GM19438 (cell line): ENCODE data around the gene ATAD3A.
"Not testable (repeated sequence)": the region's sequence is repeated elsewhere in the genome, so short reads cannot be mapped to it uniquely, and the experiment has no call there.

Experiments used
- ATAC-seq: cut with Tn5 transposase; IDR thresholded peaks from one replicate; pipeline ENCODE4 v1.9.1; 2021; ENCODE audit warnings: low read depth; ENCODE audit not compliant: unreplicated experiment

The ATAD3A gene

DNA sequence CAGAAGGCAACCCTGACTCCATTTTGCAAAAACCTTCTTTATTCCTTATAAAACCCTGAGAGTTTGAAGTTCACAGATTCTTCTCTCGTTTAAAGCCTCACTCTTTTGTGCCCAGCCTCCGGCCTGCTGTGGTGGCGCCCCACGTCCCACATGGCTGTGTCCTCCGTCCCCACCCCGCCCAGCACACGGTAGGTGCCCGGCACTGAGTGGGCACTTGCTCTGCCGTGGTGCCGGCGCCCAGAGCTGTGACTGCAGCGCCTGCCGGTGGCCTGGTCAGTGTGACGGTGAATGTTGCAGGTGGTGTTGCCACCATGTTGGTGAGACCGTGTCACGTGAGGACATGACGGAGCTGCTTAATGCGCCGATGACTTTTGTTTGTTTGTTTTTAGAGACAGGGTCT lies 9.4 kb downstream of the ATAD3A start:
- ATAC-seq = no peak

DNA sequence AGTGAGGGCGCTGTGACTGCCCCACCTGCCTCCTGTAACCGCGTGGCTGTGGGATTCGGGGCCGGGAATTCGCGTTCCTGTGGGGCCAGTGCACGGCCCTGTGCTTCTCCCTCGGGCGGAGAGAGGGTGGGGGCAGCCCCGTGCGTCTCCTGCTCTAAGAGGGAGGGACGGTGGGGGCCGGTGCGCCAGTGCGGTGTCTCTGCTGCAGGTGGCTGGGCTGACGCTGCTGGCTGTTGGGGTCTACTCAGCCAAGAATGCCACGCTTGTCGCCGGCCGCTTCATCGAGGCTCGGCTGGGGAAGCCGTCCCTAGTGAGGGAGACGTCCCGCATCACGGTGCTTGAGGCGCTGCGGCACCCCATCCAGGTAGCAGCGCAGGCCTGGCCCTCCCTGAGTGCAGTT lies 10.6 kb downstream of the ATAD3A start:
- not testable (repeated sequence) for ATAC-seq

DNA sequence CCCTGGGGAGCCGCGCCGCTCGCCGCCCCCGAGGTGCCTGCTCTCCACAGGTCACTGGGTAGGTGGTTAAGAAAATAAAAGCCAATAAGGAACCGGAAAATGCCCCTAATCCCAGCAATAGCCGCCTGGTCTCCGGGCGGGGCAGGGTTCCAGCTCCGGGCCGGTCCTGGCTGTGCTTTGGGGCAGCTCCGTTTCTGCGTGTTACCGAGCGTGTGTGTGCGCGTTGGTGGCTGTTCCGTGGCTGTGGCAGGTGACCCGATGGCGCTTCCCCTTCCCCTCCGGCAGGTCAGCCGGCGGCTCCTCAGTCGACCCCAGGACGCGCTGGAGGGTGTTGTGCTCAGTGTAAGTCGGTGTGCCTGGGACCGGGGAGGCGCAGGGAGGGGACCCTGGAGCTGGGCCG lies 11.3 kb downstream of the ATAD3A start:
- not testable (repeated sequence) for ATAC-seq

DNA sequence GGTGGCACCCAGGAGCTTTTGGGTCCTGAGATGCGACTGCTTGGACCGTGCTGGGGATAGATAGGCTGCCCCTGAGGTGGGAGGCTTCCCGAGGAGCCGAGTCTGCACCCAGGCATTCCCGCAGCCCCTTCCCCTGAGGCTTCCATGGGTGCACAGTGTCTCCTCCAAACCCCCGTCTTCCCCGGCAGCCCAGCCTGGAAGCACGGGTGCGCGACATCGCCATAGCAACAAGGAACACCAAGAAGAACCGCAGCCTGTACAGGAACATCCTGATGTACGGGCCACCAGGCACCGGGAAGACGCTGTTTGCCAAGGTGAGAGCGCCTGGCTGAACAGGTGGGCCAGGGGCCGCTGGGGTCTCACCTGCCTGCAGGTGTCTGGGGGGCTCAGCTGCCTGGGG lies 11.7 kb downstream of the ATAD3A start:
- ATAC-seq = not testable (repeated sequence)

DNA sequence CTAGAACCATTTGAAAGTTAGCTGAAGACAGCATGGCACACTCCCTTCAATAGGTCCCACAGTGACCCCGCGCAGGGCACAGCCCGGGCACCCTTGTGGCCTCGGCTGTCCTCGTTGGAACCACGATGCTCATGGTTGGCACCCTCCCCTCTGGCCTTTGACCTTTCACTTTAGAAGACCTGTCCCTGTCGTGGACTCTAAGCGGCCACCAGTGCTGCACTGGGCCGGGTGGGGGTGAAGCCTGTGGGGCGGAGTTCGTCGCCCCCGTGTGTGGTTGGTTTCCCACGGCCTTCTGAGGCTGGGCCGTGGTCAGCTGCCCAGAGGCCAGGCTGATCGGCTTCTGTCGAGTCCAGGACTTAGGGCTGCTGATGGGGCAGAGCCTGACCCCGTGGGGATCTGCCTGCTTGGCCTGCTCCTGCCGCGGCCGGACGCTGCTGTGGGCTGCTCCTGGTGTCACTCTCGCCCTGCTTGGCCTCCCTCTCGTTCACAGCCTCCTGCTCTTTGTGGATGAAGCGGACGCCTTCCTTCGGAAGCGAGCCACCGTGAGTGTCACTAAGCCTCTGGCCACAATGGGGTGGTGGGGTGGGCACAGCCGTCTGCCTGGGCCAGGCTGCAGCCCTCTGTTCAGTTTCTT lies 12.9 kb downstream of the ATAD3A start:
- not testable (repeated sequence) for ATAC-seq

DNA sequence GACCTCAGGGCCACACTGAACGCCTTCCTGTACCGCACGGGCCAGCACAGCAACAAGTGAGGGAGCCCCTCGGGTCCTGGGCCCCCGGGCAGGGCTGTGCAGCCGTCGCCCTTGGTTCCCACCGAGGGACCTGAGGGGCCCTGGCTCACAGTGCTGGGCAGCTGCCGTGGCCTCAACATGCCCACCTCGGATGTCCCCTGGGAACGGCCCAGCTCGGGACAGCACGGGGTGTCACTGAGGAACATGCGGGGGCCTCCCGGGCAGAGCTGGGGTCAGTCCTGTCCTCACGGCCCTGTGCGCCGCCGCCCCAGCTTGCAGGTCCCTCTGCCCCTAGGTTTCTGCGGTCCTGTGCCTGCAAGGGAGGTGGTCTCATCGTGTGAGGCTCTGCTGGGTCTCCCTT lies 14.5 kb downstream of the ATAD3A start:
- ATAC-seq = not testable (repeated sequence)

DNA sequence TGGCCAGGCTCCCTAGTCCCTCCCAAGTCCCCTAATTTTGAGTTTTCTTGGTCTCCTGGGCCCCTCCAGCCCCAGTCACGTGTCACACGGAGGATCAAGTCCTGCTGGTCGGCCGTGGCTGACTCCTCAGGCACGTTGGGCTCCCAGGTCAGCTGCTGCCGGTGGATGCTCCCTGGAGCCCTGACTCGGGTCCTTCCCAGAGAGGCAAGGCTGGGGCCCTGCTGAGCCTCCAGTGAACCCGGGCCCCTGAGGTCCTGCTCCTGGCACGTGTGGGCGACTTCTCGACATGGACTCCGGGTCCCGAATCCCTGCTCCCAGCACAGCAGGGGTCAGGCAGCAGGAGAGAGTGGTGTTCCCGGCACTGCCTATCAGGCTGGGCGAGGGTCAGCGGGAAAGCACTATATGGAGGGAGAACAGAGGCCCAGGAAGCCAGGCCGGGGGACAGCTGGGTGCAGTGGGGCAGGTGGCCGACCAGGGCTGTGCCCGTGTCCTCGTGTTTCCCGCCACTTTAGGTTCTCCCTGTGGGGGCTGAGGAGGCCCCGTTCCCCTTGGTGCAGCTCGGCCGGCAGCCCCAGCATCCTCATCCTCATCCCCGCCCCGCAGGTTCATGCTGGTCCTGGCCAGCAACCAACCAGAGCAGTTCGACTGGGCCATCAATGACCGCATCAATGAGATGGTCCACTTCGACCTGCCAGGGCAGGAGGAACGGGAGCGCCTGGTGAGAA lies 15.3 kb downstream of the ATAD3A start:
- ATAC-seq = no peak

DNA sequence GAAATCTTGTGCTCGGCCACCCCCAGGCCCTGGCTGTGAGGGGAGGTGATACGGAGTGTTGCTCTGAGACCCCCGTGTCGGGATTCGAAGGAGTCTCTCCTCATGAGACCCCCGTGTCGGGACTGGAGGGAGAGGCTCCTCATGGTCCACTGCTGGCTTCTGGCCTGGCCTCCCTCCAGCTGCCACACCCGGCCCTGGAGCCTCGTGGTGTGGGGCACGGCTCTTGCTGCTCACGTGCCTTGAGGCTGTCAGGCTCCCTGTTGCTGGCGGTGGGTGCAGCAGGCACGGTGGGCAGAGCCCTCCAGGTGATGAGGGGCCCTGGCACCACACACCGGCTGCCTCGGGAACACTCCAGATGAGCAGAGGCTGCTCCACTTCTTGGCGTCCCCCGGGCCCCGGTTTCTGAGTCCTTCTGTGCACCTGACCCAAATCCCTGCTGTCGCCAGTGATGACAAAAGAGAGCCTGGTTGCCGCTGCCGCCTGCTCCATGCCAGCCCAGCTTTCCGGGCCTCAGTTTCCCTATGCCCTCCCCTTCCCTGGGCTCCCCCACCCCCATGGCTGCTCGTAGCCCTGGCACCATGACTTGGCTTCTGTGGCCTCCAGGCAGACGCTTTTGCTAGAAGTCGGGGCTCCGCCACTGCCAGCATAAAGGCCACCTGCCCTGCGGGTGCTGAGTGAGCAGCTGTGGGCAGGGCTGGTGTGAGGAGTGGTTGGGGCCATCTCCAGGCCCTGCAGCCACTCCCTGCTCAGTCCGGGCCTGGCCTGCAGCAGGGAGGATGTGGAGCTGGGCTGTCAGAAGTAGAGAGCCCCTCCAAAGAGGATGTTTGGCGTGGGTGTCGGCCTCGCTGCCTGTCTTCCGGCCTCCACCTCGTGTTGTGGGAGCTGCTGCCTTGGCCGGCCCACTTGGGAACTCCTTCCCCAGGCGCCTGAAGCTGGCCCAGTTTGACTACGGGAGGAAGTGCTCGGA lies 16.6 kb downstream of the ATAD3A start:
- no peak for ATAC-seq

DNA sequence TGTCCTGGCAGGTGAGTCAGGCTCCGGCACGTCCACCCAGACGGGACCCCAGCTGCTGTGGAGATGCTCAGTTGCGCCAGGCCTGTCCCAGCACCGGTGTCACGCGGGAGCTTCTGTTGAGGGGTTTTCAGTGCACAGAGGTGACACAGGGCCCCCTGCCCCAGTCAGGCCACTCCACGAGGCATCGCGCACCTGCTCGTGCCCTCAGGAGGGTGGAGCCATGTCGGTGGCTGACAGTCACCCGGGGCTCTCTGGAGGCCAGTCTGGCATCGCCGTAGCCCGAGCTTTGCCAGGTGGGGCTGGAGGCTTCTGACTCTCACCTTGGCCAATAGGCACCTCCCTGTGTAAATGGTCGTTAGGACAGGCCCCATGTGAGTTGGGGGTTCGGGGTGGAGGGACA lies 17.4 kb downstream of the ATAD3A start:
- no peak for ATAC-seq

DNA sequence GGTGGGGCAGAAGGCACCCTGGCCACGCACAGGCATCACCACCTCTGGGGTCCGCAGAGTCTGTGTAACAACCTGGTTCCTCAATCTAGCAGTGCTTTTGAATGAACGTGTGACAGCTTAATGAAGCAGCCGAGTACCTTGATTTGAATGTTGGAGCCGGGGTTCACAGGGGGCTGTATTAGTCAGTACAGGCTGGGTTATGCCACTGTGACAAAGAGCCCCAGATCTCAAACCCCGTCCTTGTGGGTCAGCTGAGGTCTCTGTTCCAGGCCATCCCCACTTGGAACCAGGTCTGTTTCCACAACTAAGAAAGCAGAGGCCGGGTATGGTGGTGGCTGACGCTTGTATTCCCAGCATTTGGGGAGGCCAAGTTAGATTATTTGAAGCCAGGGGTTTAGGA lies 18.0 kb downstream of the ATAD3A start:
- no peak for ATAC-seq

DNA sequence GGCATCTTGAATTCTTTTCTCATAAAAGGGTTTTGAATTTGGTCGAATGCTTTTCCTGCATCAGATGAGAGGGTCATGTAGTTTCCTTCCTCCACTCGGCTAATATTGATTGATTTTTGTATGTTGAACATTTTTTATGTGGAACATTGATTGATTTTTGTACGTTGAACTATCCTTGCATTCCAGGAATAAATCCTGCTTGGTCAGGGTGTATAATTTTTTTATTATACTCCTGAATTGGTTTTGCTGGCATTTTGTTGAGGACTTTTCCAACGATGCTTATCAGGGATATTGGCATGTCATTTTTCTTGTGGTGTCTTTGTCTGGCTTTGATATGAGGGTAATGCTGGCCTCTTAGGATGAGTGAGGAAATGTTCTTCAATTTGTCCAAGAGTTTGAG lies 20.0 kb downstream of the ATAD3A start:
- no peak for ATAC-seq

DNA sequence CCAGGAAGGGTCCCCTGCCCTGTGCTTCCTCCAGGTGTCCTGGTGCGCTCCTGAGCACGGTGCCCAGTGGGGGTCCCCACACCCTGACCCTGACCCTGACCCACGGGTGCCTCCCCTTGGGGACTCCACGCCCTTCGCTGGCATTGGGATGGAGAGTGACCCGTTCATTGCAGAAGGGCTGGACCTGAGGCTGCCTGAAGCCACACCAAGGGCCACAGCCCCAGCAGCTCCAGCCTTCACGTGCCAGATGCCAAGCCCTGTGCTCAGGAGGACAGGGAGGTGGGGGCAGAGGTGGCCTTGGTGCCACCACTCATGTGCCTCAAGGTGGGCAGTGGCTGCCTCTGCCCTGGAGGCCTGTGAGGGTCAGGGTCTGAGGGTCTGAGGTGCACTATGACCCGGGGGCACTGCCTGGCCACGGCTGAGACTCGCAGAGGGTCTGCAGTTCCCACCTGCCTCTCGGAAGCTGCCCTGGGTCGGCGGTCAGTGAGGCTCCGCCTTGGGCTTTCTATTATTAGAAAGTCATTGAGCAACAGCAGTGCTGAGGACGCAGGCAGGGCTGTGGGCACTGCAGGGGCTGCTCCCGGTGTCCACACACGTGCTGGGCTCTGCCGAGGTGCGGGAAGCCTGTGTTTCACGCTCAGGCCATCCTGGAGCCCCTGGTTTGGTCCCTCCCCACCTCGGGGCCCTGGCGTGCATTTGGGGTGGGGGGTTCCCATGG lies 21.4 kb downstream of the ATAD3A start:
- ATAC-seq = not testable (repeated sequence)

DNA sequence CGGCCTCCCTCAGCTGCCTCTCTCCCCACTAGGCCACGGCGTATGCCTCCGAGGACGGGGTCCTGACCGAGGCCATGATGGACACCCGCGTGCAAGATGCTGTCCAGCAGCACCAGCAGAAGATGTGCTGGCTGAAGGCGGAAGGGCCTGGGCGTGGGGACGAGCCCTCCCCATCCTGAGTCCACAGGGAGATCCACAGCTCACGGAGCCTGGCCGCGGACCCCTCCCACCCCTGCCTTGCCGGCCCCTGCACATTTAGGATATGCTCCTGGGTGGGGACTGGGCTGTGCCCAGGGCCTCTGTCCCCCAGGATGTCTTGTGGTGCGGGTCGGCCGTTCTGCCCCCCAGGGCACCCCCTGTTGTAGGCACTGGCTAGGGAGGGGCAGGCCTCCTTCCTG lies 21.9 kb downstream of the ATAD3A start:
- ATAC-seq = not testable (repeated sequence)

DNA sequence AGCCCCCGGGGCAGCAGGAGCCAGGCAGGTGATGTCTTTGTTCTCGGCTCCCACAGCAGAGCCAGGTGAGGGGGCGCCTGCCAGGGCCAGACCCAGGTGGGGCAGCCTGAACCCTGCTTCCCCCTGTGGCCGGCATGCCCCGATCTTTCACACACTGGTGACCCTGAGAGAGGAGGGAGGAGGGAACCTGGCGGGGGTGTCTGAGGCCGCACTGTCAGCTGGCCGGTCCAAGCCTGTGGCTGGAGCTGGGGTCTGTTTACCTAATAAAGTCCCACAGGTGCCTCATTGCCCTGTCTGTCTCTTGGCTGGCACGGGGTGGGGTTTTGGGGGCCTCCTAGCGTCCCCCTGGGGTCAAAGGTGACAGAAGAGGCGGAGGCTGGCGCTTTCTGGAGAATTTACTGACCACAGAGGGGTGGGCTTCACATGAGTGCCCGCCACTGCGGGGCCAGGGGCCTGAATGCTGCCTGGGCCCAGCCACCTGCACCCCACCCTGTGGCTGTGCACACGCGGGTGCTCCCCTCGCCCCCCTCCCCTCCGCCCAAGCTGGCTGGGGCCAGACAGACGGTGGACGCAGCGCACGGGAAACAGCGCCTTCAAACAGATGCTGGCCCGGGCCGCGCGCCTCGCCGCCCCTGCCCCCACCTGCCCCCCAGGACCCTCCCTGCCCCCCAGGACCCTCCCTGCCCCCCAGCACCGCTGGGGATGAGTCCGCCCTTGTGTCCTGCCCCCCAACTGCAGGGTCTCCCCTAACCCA lies 22.6 kb downstream of the ATAD3A start:
- ATAC-seq = no peak

DNA sequence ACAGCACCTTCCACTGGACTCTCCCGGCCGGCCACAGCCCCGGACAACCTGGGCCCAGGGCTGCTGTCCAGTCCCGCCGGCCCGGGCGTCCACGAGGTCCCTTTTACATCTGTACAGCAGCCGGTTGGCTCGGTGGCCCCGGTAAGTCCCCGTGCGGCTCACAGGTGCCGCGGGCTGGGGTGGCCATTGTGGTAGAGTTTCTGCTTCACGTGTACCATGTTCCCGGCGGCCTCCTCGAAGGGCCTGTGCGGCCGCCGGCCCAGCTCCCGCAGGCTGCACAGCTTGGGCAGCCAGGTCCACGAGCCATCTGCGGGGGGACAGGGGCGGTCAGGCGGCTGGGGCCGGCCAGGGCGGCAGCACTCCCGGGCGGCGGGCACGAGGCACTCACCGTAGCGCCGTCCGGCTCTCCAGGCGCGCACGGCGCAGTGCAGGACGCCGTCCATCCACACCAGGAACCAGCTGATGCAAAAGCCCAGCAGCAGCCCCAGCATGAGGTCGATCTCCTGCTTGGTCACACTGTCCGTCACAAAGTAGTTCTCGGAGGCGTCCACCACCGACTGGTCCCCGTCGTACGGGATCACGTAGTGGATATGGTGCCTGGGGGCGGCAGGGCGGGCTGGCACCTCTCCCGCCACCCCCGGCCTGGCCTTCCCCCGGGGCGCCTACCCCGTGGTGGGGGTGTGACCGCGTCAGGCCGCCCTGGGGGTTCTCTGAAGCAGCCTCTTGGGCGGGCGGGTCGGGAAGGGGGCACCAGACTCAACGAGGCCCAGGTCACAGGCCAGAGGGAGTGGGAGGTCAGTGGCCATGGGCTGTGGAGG lies 23.4 kb downstream of the ATAD3A start:
- no peak for ATAC-seq

DNA sequence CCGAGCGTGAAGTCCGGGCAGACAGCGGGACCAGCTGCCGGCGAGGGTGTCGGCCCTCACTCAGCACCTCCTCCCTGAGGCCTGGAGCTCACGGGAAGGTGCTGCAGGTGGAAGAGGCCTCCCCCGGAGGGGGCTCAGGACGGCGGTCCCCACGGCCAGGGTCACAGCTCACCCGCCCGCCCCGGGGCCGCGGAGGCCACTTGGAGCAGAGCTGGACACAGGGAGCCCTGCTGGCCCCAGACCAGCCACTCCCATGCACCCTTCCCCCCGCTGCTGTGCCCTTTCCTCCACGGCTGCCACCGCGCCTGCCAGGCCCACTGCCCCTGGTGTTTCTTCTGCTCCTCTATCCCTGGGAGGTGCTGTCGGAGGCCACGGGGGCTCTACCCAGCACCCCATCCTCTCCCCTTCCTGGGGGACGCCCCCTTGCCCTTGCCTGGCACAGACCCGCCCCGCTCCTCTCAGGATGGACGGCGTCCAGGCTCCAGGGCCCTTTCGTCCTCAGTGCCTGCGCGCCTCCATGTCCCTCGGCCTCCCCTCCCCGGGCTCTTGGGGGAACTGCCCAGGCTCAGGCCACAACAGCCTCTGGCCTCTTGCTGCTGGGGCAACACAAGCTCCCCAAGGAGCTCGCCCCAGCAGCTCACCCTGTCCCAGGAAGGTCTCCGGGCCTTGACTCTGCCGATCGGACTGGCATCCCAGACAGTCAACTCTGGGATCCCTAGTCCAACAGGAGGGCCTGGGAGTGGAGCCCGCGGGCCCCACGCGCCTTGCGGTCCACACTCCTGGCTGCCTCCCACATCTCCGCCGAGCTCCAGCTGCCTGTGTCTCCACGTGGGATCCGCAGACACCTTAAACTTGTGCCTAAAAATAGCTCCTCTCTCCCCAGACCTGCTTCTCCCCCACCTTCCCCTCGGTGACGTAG lies 24.3 kb downstream of the ATAD3A start:
- no peak for ATAC-seq

DNA sequence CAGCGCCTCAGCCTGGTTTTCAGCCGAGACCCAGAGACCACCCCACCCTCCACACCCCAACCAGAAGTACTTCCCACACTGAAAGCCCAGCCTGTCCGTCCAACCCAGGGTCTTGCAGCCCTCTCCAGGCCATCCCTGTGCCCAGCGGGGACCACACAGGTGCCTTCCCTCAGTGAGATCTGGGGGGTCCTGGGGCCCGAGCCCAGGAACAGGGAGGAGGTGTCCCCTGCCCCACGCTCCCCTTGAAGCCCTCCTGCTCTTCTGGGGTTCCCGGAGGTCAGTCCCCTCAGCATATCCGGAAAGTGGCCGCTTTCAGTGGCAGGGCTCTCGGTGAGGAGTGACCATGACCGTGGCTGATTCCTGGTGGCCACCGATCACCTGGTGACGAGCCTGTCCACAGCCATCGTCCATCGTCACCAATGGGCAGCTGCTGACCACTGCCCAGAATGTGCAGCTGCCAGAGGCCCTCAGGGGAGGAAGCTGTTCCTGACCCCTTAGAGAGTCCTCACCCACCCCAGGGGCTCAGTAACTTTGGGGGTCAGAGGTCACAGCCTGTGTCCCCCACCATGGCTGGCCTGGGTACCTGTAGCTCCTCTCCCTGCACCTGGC lies 25.1 kb downstream of the ATAD3A start:
- ATAC-seq = no peak
